ENCODE data around the gene COX7A1.
A peak's percentile ranks its signal among the peaks of the same experiment; 100 is the strongest.
"Not testable (repeated sequence)": the region's sequence is repeated elsewhere in the genome, so short reads cannot be mapped to it uniquely, and the experiment has no call there.

Gene COX7A1

GRCh38 chr19:36141039-36141927, 11.0 kb downstream of the COX7A1 start:
- DNase-seq: peak; percentile 85 to 93 (median 90)

GRCh38 chr19:36140304-36141038, 11.8 kb downstream of the COX7A1 start:
- peak; percentile 17 to 44 (median 38) for DNase-seq

DNA sequence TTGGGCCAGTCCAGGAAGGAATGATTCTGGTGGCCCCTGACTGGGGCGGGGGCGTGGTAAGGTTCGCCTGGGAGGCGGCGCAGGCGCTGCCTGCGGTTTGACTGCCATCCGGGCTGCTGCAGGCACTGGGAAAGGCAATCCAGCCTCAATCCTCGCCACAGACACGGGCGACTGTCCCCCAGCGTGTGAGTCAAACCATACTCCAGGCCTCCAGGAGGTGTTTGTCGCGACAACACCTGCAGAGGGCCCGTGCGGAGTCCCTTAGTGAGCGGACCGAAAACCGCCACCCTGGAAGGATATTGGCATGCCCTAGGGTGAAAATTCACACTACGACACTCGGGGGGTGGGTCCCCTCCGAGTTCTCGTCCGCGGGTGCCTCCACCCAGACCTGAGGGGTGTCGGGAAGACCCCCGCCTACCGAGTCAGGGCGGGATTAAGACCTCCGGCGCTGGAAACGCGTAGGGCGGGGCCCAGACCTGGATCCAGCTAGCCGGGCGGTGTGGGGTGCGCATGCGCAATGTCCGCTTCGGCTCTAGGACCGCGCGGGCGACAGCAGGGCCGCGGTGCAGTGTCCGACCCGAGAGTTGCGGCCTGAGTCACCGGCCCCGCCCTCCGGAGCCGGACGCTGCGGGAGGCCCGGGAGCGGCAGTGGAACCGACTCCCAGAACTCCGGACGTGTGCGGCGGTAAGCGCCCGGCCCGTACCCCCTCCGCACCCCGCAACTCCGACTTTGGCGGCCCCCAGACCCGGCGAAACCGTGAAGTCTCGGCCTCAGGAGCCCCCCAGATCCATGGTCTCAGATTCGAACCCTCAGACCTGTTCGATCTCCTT, 12.6 kb downstream of the COX7A1 start, which contains the start of gene CAPNS1:
Gene CAPNS1 (plus strand): TSS at position 594 of the 831 bp plus-strand sequence. CDS start 946 bp downstream, outside the sequence.
- DNase-seq: peak; percentile 98 to 99 (median 98)

DNA sequence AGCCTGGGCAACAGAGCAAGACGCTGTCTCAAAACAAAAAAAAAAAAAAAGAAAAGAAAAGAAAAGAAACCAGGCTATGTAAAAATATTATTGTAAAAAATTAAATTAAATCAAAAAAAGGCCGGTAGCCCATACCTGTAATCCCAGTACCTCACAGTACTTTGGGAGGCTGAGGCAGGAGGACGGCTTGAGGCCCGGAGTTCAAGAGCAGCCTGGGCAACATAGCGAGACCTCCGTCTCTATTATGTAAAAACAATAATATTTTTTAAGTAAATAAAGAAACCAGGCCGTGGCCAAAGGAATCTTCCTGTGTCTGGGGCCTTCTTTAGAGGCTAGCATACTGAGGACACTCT, 13.2 kb downstream of the COX7A1 start:
- no peak for DNase-seq

GRCh38 chr19:36136964-36137686, 15.1 kb downstream of the COX7A1 start:
- DNase-seq: peak in 3 of 4 experiments; percentile 28 to 39 (median 28)

DNA sequence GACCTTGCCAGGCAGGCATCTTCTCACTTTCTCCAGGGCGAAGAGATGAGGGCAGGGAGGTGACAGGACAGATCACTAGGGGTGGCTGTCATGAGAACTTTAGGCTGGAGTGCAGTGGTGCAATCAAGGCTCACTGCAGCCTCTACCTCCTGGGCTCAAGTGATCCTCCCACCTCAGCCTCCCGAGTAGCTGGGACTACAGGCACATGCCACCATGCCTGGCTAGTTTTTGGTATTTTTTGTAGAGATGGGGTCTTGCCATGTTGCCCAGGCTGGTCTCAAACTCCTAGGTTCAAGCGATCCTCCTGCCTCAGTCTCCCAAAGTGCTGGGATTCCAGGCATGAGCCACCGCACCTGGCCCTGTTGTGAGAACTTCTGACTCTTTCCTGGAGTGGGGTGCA, 17.4 kb downstream of the COX7A1 start:
- DNase-seq: not testable (repeated sequence)

GRCh38 chr19:36131221-36131620, 21.0 kb downstream of the COX7A1 start:
- peak; percentile 61 to 81 (median 81) for DNase-seq

GRCh38 chr19:36128392-36128736, 23.9 kb downstream of the COX7A1 start:
- peak in 3 of 4 experiments; percentile 66 to 77 (median 74) for DNase-seq

GRCh38 chr19:36125557-36125956, 26.7 kb downstream of the COX7A1 start:
- DNase-seq: no peak

- no peak for DNase-seq
These were observed 30.6 kb downstream of the COX7A1 start for GRCh38 chr19:36121486-36122124.

DNA sequence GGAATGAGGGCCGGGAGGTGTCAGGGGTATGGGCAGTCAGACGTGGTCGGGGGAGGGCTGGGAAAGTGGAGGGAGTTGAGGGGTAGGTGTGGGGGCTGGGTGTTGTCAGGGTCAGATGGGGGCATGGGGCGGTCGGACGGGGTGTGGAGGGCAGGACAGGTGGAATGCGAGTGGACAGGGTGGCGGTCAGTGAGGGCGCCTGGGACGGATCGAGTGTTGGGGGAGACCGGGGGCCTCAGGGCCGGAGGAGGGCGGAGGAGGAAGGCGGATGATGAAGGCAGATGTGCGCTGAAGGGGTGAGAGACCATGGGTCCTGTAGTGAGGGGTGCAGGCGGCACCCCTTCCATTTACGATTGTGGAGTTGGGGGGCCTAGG, 31.3 kb downstream of the COX7A1 start:
- DNase-seq: no peak

- no peak for DNase-seq
These were observed 31.9 kb downstream of the COX7A1 start for GRCh38 chr19:36120092-36120983.

- DNase-seq: no peak
These were observed 36.0 kb downstream of the COX7A1 start for GRCh38 chr19:36116344-36116637.

- DNase-seq: peak in 3 of 4 experiments; percentile 71 to 90 (median 89)
These were observed 36.5 kb downstream of the COX7A1 start, which contains the start of gene TBCB for GRCh38 chr19:36115453-36116343. TSS of gene TBCB (plus strand) at chr19:36115468. CDS start at chr19:36115561, 93 bp downstream.

DNA sequence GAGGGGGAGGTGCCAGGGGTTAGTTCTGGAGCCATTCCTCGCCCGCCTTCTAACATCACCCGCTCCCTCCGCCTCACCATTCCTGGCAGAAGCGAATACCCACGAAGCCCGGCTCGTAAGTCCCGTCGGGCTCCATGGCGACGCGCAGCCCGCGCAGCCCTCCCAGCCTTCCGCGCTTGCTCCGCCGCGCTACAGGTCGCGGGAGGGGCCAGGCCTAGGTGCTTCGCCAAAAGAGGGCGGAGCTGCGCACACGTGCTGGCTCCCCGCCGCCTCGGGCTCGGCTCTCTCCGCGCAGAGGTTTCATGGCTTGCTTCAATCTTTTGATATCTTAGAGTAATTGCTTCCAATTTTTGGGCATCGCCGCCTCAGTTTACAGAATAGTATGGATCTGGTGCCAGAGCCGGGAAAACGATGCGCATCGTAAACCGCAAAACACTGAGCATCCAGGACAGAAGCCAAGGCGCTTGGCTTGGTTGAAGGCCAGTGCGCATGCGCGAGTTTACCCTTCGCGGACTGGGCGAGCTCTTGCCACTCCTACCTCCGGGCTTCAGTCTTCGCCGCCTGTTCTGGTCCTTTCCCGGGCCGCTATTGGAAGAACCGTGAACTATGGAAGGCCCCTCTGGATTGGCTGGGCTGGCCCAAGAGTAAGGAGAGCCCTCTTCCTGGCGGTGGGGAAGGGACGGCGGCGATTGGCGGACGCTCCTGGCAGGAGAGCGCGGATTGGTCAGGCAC, 37.4 kb downstream of the COX7A1 start, which contains the start of gene POLR2I:
Gene POLR2I (minus strand): TSS at position 155 of the 732 bp plus-strand sequence. CDS start 19 bp downstream, at position 136.
- DNase-seq: peak; percentile 99 to 100 (median 100)

GRCh38 chr19:36113894-36114720, 38.1 kb downstream of the COX7A1 start:
- peak in 2 of 4 experiments; percentile 13 to 34 for DNase-seq

DNA sequence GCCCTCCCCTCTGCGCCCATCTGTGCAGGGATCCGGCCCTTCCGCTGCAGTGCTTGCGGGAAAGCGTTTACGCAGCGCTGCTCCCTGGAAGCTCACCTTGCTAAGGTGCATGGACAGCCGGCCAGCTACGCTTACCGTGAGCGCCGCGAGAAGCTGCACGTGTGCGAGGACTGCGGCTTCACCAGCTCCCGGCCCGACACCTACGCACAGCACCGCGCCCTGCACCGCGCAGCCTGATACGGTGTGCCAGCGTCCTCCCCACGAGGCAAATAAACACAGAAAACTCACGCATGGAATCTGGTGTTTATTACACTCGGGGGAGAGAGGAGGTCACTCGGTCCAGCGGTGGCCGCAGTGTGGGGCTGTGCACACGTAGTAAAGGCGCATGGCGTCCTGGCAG, 38.8 kb downstream of the COX7A1 start:
- no peak for DNase-seq

- no peak for DNase-seq
These were observed 39.6 kb downstream of the COX7A1 start for GRCh38 chr19:36112678-36113077.

All from suppressor macrophage (primary cell).